Measurements from ENCODE around the gene RBCK1.
"Not testable (repeated sequence)": the region's sequence is repeated elsewhere in the genome, so short reads cannot be mapped to it uniquely, and the experiment has no call there.

RBCK1 gene

GRCh38 chr20:383889-384288, 24.2 kb upstream of the RBCK1 start:
- H3K4me3 ChIP-seq (ENCODE audit: low read depth, low read length): no peak overlapping the region
- no peak for TF ChIP-seq CTCF (conservative IDR thresholded peaks at IDR 0.05; ENCODE audit: low read depth, low read length)
- no peak for DNase-seq (ENCODE audit: low read depth)

DNA sequence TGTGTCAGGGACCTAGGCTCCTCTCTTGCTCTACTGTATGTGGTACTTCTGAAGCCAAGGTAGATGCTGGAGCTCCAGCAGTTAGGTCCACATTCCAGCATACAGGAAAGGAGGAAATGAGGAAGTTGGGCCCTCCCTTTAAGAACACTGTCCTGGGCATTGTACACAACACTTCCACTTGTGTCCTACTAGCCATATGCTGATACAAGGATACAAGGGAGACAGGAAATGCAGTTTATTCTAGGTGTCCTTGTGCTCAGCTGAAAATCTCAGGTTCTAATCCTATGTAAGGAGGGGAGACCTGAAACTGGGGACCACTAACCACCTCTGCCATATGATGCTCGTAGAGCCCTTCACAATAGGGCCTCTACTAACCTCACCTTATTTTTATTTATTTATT, 23.4 kb upstream of the RBCK1 start:
- TF ChIP-seq CTCF (conservative IDR thresholded peaks at IDR 0.05; ENCODE audit: low read depth, low read length): no peak
- no peak for DNase-seq (ENCODE audit: low read depth)
- no peak overlapping the region for H3K4me3 ChIP-seq (ENCODE audit: low read depth, low read length)

DNA sequence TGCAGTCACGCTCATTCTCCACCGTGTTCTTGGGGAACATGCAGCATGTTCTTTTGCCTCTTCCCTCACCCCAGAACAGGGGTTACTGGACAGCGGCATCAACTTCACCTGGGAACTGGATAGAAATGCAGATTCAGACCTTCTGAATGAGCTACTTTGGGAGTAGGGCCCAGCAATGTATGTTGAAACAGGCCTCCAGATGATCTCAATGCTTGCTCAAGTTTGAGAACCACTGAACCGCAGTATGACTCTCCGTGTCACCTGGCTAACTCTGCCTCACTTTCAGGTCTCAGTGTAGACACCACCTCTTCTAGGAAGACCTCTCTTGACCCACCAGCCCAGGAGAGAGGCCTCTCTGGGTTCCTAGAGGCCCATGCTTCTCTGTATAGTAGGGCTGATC, 22.7 kb upstream of the RBCK1 start:
- H3K4me3 ChIP-seq (ENCODE audit: low read depth, low read length): no peak overlapping the region
- DNase-seq (ENCODE audit: low read depth): no peak
- no peak for TF ChIP-seq CTCF (conservative IDR thresholded peaks at IDR 0.05; ENCODE audit: low read depth, low read length)

GRCh38 chr20:386634-387033, 21.5 kb upstream of the RBCK1 start:
- not testable (repeated sequence) for H3K4me3 ChIP-seq (ENCODE audit: low read depth, low read length); DNase-seq (ENCODE audit: low read depth)

DNA sequence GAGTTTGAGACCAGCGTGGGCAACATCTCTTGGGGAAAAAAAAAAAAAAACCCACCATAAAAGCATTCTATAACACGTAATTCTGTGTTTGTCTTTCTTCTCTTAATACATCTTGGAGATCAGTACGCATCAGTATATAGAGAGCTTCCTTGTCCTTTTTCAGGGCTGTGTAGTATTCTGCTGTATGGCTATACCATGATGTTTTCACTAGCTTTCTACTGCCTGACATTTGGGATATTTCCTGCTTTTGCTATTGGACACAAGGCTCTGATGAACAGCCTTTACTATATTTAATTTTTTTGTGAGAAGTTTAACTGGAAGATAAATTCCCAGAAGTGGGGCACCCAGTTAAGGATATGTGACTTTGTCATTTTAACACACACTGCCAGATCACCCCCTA, 20.6 kb upstream of the RBCK1 start:
- no peak for DNase-seq (ENCODE audit: low read depth)
- TF ChIP-seq CTCF (conservative IDR thresholded peaks at IDR 0.05; ENCODE audit: low read depth, low read length): no peak

GRCh38 chr20:388034-388994, 19.8 kb upstream of the RBCK1 start:
- no peak for TF ChIP-seq CTCF (conservative IDR thresholded peaks at IDR 0.05; ENCODE audit: low read depth, low read length)
- no peak for DNase-seq (ENCODE audit: low read depth)
- H3K4me3 ChIP-seq (ENCODE audit: low read depth, low read length): no peak overlapping the region

More for the DNA sequence above, 20.6 kb upstream of the RBCK1 start:
- H3K4me3 ChIP-seq (ENCODE audit: low read depth, low read length): no peak overlapping the region

- TF ChIP-seq CTCF (conservative IDR thresholded peaks at IDR 0.05; ENCODE audit: low read depth, low read length): no peak
- no peak for DNase-seq (ENCODE audit: low read depth)
- no peak overlapping the region for H3K4me3 ChIP-seq (ENCODE audit: low read depth, low read length)
Measured at GRCh38 chr20:389220-389619, 18.9 kb upstream of the RBCK1 start.
